COLO668 (cell line): ENCODE measurements around the gene B4GALT2.

ENCODE experiments used
- DNase-seq: peaks from one replicate; lab custom pipeline; 2025; ENCODE audit not compliant: unreplicated experiment; lab: John Stamatoyannopoulos, UW

The B4GALT2 gene

DNA sequence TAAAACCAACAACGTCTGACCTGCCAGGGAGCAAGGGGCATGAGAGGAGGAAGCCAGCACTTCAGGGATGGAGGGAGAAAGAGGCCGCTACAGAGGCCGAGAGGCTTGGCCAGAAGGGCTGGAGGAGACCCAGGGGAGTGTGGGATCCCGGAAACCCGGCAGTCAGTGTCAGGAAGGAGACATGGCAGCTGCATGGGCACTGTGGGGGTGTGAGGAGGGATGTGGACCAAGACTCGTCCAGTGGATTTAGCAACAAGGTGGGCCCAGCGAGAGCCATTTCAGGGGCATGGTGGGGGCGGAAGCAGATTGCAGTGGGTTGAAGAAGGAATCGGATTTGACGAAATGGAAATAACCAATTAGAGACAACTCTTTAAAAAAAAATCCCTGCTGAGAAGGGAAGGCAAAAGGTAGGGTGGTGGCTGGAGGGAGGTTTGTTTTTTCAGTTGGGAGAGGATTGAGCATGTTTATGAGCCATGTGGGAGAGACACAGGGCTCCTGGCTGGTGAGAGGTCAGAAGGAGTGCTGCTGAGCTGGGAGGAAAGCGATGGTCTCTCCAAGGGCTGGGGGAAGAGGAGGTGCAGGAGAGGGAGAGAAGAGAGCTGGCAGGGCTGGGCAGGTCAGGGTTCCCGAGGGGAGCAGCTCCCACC, 4.4 kb downstream of the B4GALT2 start:
- DNase-seq: no peak

GRCh38 chr1:43984855-43985254, 5.8 kb downstream of the B4GALT2 start:
- no peak for DNase-seq

- no peak for DNase-seq
Observed at GRCh38 chr1:43985984-43986595, 7.1 kb downstream of the B4GALT2 start.

- no peak for DNase-seq
Observed at GRCh38 chr1:43986712-43987111, 7.7 kb downstream of the B4GALT2 start.

DNA sequence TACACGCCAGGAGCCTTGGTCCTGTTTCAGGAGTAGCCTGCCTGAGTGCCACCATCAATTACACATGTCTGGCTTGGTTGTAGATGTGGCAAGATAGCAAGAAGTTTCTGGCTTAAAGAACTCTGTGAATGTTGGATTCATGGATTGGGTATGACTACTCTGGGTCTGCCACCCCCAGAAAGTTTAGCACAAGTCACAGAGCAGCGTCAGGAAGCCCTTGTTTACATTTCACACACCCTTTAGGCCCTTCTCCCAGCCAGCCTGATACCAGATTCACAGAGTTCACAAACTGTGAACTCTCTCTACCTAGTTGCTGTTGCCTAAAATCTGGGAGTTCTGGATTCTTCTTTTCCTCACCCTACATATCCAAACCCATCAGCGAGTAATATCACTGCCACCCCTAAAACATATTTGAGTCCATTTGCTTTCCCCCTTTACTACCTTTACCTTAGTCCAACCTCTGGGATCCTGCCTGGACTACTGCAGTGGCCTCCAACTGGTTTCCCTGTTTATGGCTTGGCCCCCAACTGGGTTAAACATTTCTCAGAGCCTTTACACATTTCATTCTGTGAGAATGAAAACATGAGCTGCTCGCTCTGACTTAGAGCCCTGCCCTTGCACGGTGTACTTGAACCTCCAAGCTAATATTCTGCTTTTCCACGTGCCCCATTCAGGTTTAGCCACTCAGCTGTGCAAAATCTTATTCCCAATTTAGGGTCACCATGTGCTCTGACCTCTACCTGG, 8.3 kb downstream of the B4GALT2 start:
- no peak for DNase-seq

DNA sequence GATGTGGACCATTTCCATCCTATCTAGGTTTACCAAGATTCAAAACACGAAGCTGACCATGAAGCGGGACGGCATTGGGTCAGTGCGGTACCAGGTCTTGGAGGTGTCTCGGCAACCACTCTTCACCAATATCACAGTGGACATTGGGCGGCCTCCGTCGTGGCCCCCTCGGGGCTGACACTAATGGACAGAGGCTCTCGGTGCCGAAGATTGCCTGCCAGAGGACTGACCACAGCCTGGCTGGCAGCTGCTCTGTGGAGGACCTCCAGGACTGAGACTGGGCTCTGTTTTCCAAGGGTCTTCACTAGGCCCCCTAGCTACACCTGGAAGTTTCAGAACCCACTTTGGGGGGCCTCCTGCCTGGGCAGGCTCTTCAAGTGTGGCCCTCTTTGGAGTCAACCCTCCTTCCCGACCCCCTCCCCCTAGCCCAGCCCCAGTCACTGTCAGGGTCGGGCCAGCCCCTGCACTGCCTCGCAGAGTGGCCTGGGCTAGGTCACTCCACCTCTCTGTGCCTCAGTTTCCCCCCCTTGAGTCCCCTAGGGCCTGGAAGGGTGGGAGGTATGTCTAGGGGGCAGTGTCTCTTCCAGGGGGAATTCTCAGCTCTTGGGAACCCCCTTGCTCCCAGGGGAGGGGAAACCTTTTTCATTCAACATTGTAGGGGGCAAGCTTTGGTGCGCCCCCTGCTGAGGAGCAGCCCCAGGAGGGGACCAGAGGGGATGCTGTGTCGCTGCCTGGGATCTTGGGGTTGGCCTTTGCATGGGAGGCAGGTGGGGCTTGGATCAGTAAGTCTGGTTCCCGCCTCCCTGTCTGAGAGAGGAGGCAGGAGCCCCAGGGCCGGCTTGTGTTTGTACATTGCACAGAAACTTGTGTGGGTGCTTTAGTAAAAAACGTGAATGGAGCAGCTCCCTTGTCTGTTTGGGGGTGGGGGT, 11.5 kb downstream of the B4GALT2 start:
- peak; percentile 59 for DNase-seq

- DNase-seq: no peak
Observed at GRCh38 chr1:43991200-43991475, 12.1 kb downstream of the B4GALT2 start.

- DNase-seq: peak; percentile 96
Observed at GRCh38 chr1:43991476-43992231, 12.6 kb downstream of the B4GALT2 start, which contains the start of gene CCDC24. CCDC24 (plus strand) TSS chr1:43991599; CDS start chr1:43991879, 280 bp downstream.

- peak; percentile 62 for DNase-seq
Observed at GRCh38 chr1:43992232-43992995, 13.4 kb downstream of the B4GALT2 start.

DNA sequence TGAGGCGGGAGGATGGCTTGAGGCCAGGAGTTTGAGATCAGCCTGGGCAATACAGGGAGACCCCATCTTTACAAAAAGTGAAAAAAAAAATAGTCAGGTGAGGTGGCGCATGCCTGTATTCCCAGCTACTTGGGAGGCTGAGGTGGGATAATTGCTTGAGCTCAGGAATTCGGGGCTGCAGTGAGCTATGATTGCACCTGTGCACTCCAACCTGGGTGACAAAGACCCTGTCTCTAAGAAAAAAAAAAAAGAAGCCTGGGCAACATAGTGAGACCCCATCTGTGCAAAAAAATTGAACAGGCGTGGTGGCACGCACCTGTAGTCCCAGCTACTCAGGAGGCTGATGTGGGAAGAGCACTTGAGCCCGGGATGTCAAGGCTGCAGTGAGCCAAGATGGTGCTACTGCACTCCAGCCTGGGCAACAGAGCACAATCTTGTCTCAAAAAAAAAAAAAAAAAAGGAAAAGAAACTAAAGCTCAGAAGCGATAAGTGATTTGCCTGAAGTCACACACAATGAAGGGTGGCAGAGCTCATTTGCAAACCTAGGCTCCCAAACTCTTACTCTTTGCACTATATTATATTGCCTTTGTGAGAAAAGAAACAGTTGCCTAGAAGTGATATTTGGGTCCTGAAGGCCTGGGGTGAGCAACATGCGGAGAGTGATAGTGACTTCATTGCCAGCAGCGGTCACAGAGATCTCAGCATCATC, 14.3 kb downstream of the B4GALT2 start:
- DNase-seq: no peak

- no peak for DNase-seq
Observed at GRCh38 chr1:43994071-43994470, 15.1 kb downstream of the B4GALT2 start.

DNA sequence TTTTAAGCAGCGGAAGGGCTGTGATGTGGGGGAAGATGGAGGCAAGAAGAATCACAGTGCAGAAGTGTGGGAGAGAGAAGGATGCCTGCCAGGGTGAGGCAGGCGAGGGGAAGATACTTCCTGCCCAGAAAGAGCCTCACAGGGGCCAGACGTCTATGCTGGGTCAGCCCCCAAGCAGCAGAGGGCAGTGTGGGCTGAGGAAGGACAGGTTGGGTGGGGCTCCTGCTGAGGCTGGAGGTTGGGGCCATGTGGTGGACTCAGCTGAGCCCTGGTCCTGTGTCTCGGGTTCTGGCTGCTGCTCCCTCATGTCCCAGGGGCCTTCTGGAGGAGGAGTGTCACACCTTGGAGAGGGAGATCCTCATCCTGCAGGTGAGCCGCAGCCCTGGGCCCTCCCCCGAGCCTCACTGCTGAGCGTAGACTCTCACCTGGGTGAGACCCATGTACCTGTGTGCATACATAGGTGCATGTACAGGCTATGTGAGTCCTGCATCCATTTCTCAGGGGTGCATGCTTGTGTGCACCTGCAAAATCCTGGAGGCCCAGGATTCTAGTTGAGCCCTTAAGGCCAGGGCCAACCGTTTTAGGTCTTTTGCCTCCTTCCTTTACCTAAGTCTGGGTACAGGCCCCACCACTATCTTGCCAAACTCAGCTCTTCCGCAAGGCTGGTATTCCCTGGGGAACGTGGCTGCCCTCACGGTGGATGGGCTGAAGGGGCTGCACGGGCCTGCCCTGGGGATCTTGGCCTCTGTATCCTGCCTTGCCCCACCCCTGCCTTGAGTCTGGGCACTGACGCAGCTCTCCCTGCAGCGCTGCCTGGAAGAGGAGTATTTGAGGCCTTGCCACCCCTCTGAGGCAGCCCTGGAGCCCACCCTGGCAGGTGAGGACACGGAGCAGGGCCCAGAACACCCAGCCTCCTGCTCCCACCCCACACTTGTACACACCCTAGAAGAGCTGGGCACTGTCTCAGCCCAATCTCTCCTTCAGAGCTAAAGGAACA, 16.1 kb downstream of the B4GALT2 start:
- peak; percentile 81 for DNase-seq

- DNase-seq: no peak
Observed at GRCh38 chr1:43995984-43996732, 17.1 kb downstream of the B4GALT2 start.

DNA sequence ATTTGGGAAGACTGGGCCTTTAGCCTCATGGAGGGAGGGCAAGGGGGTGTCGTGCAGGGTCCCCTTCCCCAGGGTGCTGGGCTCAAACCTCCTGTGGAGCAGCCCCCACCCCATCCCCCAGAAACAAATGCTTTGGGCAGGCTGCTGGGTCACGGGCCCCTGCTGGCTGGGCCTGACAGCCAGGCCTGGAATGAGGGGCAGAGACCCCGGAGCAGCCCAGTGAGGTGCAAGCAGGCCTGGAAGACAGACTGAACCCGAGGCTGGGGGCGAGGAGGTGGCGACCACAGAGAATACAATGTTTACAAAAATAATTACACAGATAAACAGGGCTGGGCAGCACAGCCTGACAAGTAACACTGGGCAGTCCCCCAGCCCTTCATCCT, 17.7 kb downstream of the B4GALT2 start:
- no peak for DNase-seq

GRCh38 chr1:43997295-43997999, 18.4 kb downstream of the B4GALT2 start:
- DNase-seq: peak; percentile 99

GRCh38 chr1:43998000-43998378, 19.0 kb downstream of the B4GALT2 start:
- DNase-seq: peak; percentile 50

DNA sequence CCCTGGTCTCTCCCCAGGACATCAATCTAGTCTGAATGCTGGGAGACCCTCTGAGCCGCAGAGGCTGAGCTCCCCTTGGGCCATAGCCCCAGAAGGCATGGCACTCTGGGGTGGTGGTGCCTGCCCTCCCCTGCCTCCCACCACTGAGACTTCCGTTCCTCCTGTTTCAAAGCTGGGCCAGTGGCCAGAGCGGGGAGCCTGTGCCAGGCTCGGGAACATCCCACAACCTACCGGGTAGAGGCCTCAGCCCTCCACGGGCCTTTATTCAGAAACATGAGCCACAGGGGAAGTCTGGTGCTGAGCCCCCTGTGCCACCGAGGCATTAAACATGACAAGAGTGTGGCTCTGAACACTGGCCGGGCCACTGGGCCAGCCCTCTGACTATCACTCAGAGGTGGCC, 20.4 kb downstream of the B4GALT2 start:
- DNase-seq: no peak
